H9 (cell line): Measurements from ENCODE around the gene NT5DC3. TPM values are rescaled to one million over a fixed set of nuclear protein-coding genes. Genes with fewer than 3 reads are reported as not detected.

Source experiments
- DNase-seq: peaks from one replicate; pipeline ENCODE4 v3.0.0-alpha.2; 2017
- H2AFZ ChIP-seq: one replicate; pipeline ENCODE4 v1.6.1; 2013; ENCODE audit warnings: mild to moderate bottlenecking, low read length, control low read depth, moderate library complexity
- H2AK5ac ChIP-seq: 2 replicates; pipeline ENCODE4 v1.6.1; 2013; ENCODE audit warnings: low read length, control low read depth, mixed read lengths; ENCODE audit not compliant: insufficient read length
- H2BK120ac ChIP-seq: one replicate; pipeline ENCODE4 v1.6.1; 2013; ENCODE audit warnings: low read depth, mild to moderate bottlenecking, low read length, control low read depth, inconsistent platforms; ENCODE audit not compliant: poor library complexity, severe bottlenecking
- H2BK12ac ChIP-seq: 2 replicates; pipeline ENCODE4 v1.6.1; 2013; ENCODE audit warnings: low read length, control low read depth, mixed read lengths, low read depth; ENCODE audit not compliant: insufficient read length
- H2BK15ac ChIP-seq: 2 replicates; pipeline ENCODE4 v1.6.1; 2013; ENCODE audit warnings: low read depth, low read length, control low read depth
- H2BK20ac ChIP-seq: one replicate; pipeline ENCODE4 v1.6.1; 2013; ENCODE audit warnings: low read depth, mild to moderate bottlenecking, low read length, control low read depth, inconsistent platforms; ENCODE audit not compliant: poor library complexity, severe bottlenecking
- H2BK5ac ChIP-seq: 2 replicates; pipeline ENCODE4 v1.6.1; 2013; ENCODE audit warnings: low read length, control low read depth, mixed read lengths; ENCODE audit not compliant: insufficient read length
- H3K14ac ChIP-seq: 2 replicates; pipeline ENCODE4 v1.6.1; 2013; ENCODE audit warnings: low read length, control low read depth; ENCODE audit not compliant: insufficient read depth
- H3K18ac ChIP-seq: 2 replicates; pipeline ENCODE4 v1.6.1; 2013; ENCODE audit warnings: low read depth, mild to moderate bottlenecking, mixed read lengths, low read length, control low read depth; ENCODE audit not compliant: insufficient read length
- H3K23ac ChIP-seq: 2 replicates; pipeline ENCODE4 v1.6.1; 2013; ENCODE audit warnings: low read length, control low read depth, mixed read lengths, low read depth; ENCODE audit not compliant: insufficient read length
- H3K23me2 ChIP-seq: 2 replicates; pipeline ENCODE4 v1.6.1; 2013; ENCODE audit warnings: low read depth, mild to moderate bottlenecking, mixed read lengths, low read length, control low read depth; ENCODE audit not compliant: insufficient read length, poor library complexity, severe bottlenecking
- H3K27ac ChIP-seq: 2 replicates; pipeline ENCODE4 v1.5.1; 2013; ENCODE audit warnings: low read length, control low read depth, mixed read lengths, low read depth; ENCODE audit not compliant: insufficient read length
- H3K27me3 ChIP-seq: 2 replicates; pipeline ENCODE4 v1.6.1; 2013; ENCODE audit warnings: low read length, control low read depth, inconsistent platforms; ENCODE audit not compliant: insufficient read depth
- H3K4ac ChIP-seq: 2 replicates; pipeline ENCODE4 v1.6.1; 2013; ENCODE audit warnings: low read depth, mild to moderate bottlenecking, control low read depth, inconsistent platforms, low read length, moderate library complexity
- H3K4me1 ChIP-seq: 2 replicates; pipeline ENCODE4 v1.6.1; 2013; ENCODE audit warnings: low read length, control low read depth, inconsistent platforms; ENCODE audit not compliant: insufficient read depth
- H3K4me2 ChIP-seq: 2 replicates; pipeline ENCODE4 v1.6.1; 2013; ENCODE audit warnings: low read length, control low read depth, mixed read lengths; ENCODE audit not compliant: insufficient read length, insufficient read depth
- H3K56ac ChIP-seq: 2 replicates; pipeline ENCODE4 v1.6.1; 2013; ENCODE audit warnings: low read depth, mild to moderate bottlenecking, mixed read lengths, low read length, control low read depth; ENCODE audit not compliant: insufficient read length
- H3K79me1 ChIP-seq: 2 replicates; pipeline ENCODE4 v1.6.1; 2013; ENCODE audit warnings: low read depth, mild to moderate bottlenecking, moderate library complexity, low read length, control low read depth, inconsistent platforms; ENCODE audit not compliant: insufficient read depth, poor library complexity, severe bottlenecking
- H3K79me2 ChIP-seq: 2 replicates; pipeline ENCODE4 v1.6.1; 2013; ENCODE audit warnings: low read length, control low read depth, inconsistent platforms; ENCODE audit not compliant: insufficient read depth
- H3K9ac ChIP-seq: 2 replicates; pipeline ENCODE4 v1.6.1; 2013; ENCODE audit warnings: low read length, control low read depth, mixed read lengths; ENCODE audit not compliant: insufficient read length; ENCODE audit errors: extremely low read depth
- H3K9me3 ChIP-seq: one replicate; pipeline ENCODE4 v1.6.1; 2013; ENCODE audit warnings: low read depth, low read length, inconsistent platforms; ENCODE audit not compliant: control insufficient read depth
- H3T11ph ChIP-seq: one replicate; pipeline ENCODE4 v1.6.1; 2013; ENCODE audit warnings: mild to moderate bottlenecking, low read length, control low read depth, inconsistent platforms
- H4K20me1 ChIP-seq: one replicate; pipeline ENCODE4 v1.6.1; 2013; ENCODE audit not compliant: control insufficient read depth, insufficient read length, insufficient read depth
- H4K5ac ChIP-seq: 2 replicates; pipeline ENCODE4 v1.6.1; 2013; ENCODE audit warnings: low read depth, mild to moderate bottlenecking, mixed read lengths, low read length, control low read depth; ENCODE audit not compliant: insufficient read length
- H4K8ac ChIP-seq: replicated peaks from 2 replicates; pipeline ENCODE4 v1.6.1; 2013; ENCODE audit warnings: low read length, control low read depth, mixed read lengths, low read depth; ENCODE audit not compliant: insufficient read length
- H4K91ac ChIP-seq: 2 replicates; pipeline ENCODE4 v1.6.1; 2013; ENCODE audit warnings: low read depth, mild to moderate bottlenecking, moderate library complexity, mixed read lengths, low read length, control low read depth; ENCODE audit not compliant: insufficient read length
- H3K27ac Mint-ChIP-seq, 3 experiments: 2 replicates in 2 of 3; 3 replicates in 1 of 3; pipeline ENCODE4 v1.8.0; 2020 to 2021; ENCODE audit warnings: mixed read lengths in 3 of 3, mild to moderate bottlenecking in 1 of 3, moderate library complexity in 1 of 3
- H3K27me3 Mint-ChIP-seq: 2 replicates; pipeline ENCODE4 v1.8.0; 2021; ENCODE audit warnings: low read depth, mild to moderate bottlenecking, moderate library complexity, mixed read lengths
- H3K36me3 Mint-ChIP-seq, 3 experiments: 2 replicates in 2 of 3; 3 replicates in 1 of 3; pipeline ENCODE4 v1.8.0; 2020 to 2021; ENCODE audit warnings: low read depth in 3 of 3, mixed read lengths in 3 of 3; ENCODE audit not compliant: insufficient read depth in 1 of 3
- H3K4me1 Mint-ChIP-seq, 2 experiments: 2 replicates each; pipeline ENCODE4 v1.8.0; 2020; ENCODE audit warnings: mixed read lengths in 2 of 2
- H3K4me3 Mint-ChIP-seq, 2 experiments: 2 replicates in 1 of 2; 3 replicates in 1 of 2; pipeline ENCODE4 v1.8.0; 2020 to 2021; ENCODE audit warnings: mild to moderate bottlenecking in 2 of 2, mixed read lengths in 2 of 2, moderate library complexity in 1 of 2
- H3K9me3 Mint-ChIP-seq, 2 experiments: 2 replicates in 1 of 2; 3 replicates in 1 of 2; pipeline ENCODE4 v1.8.0; 2020; ENCODE audit warnings: mild to moderate bottlenecking in 2 of 2, mixed read lengths in 2 of 2, moderate library complexity in 1 of 2
- CTCF ChIP-seq: fragments of 200-600 bp; sonication (generic); conservative IDR thresholded peaks from 3 replicates; pipeline ENCODE4 v1.8.0; 2021; ENCODE audit warnings: antibody characterized with exemption, mild to moderate bottlenecking
- WGBS: extraction: QIAGEN DNeasy Blood & Tissue Kit; methylation state at CpG from one replicate; pipeline ENCODE4 v1.1.7; 2013; ENCODE audit warnings: missing lambda C conversion rate, low lambda C conversion rate, mixed read lengths; ENCODE audit not compliant: insufficient read length; ENCODE audit errors: extremely low coverage; 5-methylcytosine and 5-hydroxymethylcytosine counted together
- total RNA-seq: library from RNA; stranded (reverse); gene quantifications from 2 replicates; pipeline ENCODE4 v1.2.1, GENCODE V29; 2021

The NT5DC3 gene
- total RNA-seq, 1 experiment from 2014 or later: 13.6 TPM

- Histone ChIP-seq H4K20me1 (no peaks in the 10 kb centered on the region), H4K5ac (no peak overlapping the region), H3K4me1 (no peaks in the 10 kb centered on the region), H3K56ac (no peak overlapping the region), H3K23me2 (no peaks in the 10 kb centered on the region), H3K9me3 (no peaks in the 10 kb centered on the region), H3K23ac (no peak overlapping the region), H3T11ph (no peak overlapping the region), H2BK120ac (no peak overlapping the region), H3K9ac (no peak overlapping the region), H2BK5ac (no peak overlapping the region), H3K79me2 (no peaks in the 10 kb centered on the region), H2BK12ac (no peak overlapping the region), H3K4me2 (no peak overlapping the region), H2BK20ac (no peak overlapping the region), H4K8ac (no peak overlapping the region), H3K27ac (no peak overlapping the region), H3K18ac (no peak overlapping the region), H2BK15ac (no peak overlapping the region), H2AK5ac (no peak overlapping the region), H4K91ac (no peak overlapping the region), H3K79me1 (no peaks in the 10 kb centered on the region), H3K4ac (no peak overlapping the region), H3K14ac (no peak overlapping the region), H3K27me3 (no peaks in the 10 kb centered on the region), H2AFZ (no peak overlapping the region)
- no peak for TF ChIP-seq CTCF
- no peaks in the 10 kb centered on the region; the same call in none of the 2 replicates for H3K27me3 Mint-ChIP-seq
- no peak for DNase-seq
- no CpG with 5 or more reads among the region's 4 CpGs for WGBS
- no peaks in the 10 kb centered on the region for H3K9me3 Mint-ChIP-seq
- peak overlapping the region in 1 of 3 experiments; percentile 10; a peak in 1 of 7 replicates for H3K27ac Mint-ChIP-seq
- 0 out of 4 replicates have a peak, but pooled peaks cover 0 to 2% of the 10 kb centered on the region in 2 experiments for H3K4me1 Mint-ChIP-seq
- H3K4me3 Mint-ChIP-seq: no peak overlapping the region
- H3K36me3 Mint-ChIP-seq: no peaks in the 10 kb centered on the region
Observed at GRCh38 chr12:103886195-103886797, 45.3 kb upstream of the NT5DC3 start.
